GM21526 (cell line): ENCODE data around the gene GRIP2.

Experiments
- ATAC-seq: cut with Tn5 transposase; IDR thresholded peaks from one replicate; pipeline ENCODE4 v1.9.1; 2021; ENCODE audit warnings: moderate library complexity; ENCODE audit not compliant: unreplicated experiment, low FRiP score

Gene GRIP2

GRCh38 chr3:14508505-14508819, 31.7 kb downstream of the GRIP2 start:
- no peak for ATAC-seq

DNA sequence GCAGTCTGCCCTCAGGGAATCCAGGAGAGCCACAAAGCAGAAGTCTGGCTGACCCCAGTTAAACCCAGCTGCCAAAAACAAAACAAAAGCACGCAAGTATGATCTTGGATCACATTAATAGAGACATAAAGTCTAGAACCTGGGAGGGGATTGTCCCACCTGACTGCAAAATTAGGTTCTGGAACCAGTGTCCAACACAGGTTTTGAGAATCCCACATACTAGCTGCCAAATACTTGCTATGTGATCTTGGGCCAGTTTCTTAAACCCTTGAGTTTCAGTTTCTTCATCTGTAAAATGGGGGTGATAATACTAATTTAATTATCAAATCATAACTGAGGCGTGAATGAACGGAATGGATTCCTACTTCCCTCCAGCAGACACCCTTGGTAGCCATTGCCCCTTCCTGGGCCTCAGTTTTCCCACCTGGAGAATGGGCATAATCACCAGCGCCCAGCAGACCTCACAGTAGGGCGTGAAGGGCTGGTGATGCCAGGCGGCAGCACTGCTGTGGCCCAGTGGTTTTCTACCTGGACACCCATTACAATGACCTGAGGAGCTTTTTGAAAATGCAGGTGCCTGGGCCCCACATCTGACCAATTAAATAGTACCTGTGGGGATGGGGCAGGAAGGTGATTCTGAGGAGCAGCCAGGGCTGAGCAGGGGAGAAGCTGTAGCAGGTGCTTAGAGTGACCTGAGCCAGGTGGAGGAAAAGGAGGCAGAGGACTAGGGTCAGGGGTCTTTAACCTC, 32.2 kb downstream of the GRIP2 start:
- no peak for ATAC-seq

DNA sequence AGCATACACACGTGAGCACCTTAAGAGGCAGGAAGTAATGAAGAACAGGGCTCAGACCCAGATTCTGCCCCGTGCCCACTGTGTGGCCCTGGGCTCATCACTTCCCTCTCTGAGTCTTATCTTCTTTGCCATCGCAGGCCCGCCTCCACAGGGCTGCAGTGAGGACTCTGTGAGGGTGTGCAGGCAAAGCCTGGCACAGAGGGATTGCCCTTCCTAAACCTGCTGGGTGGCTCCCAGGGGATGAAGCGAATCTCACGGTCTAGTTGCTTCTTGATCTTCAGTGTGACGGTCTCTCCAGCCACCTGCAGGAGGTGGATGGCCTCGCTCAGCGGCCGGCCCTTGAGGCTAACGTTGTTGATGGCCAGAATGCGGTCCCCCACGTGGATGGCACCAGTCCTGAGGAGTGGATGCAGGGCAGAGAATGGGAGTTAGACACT, 32.8 kb downstream of the GRIP2 start:
- no peak for ATAC-seq

GRCh38 chr3:14506626-14507304, 33.4 kb downstream of the GRIP2 start:
- no peak for ATAC-seq

GRCh38 chr3:14505803-14506500, 34.2 kb downstream of the GRIP2 start:
- ATAC-seq = no peak

DNA sequence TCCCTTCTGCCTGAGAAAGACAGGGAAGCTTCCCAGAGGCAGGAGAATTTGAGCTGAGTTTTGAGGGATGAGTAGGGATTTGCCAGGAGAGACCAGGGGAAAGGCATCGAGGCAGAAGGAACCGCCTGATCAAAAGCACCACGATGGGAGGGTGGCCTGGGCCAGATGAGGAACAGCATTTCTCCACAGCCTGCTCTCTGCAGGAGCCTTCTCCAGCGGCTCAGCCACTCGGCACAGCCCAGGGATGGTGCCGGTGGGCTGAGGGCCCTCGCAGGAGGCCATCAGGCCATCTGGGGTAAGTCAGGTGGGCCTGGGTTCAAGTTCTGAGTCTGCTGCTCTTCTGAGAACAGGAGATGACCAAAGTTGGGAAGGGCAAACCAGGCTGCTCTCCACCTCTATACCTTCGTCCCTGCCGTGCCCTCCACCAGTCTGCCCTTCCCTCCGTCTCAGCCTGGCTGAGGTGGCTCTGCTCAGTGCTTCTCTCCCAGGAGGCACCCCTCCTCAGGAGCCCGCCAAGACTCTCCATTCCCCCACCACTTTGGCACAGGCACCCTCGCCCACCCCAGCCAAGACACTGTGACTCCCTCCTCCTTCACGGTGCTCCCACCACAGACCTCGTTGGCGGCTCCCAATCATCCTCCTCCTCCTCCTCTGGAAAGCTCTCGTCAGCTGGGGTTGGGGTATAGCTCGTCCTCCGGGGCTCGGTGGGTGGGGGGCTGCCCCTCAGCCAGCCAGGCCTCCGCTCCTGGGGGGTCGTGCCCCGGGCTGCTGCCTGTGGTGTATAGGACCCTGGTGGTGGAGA, 34.9 kb downstream of the GRIP2 start:
- ATAC-seq = no peak

- ATAC-seq = no peak
These were observed 36.5 kb downstream of the GRIP2 start for GRCh38 chr3:14503706-14504065.

DNA sequence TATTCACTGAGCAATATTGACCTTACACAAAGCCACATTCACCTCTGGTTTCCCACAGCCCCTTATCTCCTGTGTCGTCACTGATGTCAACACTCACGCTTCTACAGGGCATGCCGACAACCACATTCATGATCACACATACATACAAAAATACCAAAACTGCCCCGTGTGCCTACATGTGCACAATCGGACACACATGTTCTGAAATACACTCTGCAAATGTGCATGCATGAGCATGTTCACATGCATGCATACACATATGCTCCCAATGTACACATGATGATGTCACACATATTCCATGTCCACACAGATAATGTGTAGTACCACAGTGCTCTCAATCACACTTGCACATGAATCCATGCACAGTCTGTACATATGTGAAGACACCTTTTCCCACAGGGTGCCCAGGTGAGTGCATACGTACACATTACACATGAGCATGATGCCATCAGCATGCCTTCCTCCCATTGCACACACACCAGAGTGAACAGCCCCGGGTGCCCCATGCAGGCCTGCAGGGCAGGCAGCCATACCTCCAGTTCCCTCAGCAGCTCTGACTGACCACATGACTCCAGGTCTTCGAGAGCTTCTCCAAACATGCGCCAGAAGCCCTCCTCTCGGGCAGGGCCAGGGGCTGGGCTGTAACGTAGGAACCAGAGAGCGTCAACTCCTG, 37.0 kb downstream of the GRIP2 start:
- ATAC-seq = no peak

GRCh38 chr3:14502472-14502871, 37.7 kb downstream of the GRIP2 start:
- no peak for ATAC-seq

- no peak for ATAC-seq
These were observed 42.8 kb downstream of the GRIP2 start for GRCh38 chr3:14497321-14497720.

DNA sequence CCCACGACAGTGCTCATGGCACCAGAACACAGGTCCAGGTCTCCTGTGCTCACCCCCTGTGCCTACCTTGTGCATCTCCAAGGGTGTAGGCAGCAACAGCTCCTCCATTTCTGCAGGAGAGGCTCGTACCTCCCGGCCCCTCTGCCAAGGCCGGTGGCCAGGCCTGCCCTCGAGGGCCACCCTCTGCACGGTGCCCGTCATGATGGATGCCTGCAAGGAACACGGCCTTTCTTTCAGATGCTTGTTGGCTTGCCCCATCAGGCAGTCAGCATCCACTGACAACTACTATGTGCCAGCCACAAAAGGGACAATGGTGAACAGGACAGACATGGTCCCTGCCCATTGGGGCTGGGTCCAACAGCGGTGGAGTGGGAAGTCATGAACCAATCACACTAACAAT, 43.8 kb downstream of the GRIP2 start:
- ATAC-seq = no peak

GRCh38 chr3:14494973-14495300, 45.2 kb downstream of the GRIP2 start:
- no peak for ATAC-seq

- ATAC-seq = no peak
These were observed 45.7 kb downstream of the GRIP2 start for GRCh38 chr3:14494279-14494972.

GRCh38 chr3:14492948-14493881, 46.9 kb downstream of the GRIP2 start:
- no peak for ATAC-seq

GRCh38 chr3:14491396-14492190, 48.5 kb downstream of the GRIP2 start:
- ATAC-seq = no peak

GRCh38 chr3:14490831-14491230, 49.3 kb downstream of the GRIP2 start:
- no peak for ATAC-seq

DNA sequence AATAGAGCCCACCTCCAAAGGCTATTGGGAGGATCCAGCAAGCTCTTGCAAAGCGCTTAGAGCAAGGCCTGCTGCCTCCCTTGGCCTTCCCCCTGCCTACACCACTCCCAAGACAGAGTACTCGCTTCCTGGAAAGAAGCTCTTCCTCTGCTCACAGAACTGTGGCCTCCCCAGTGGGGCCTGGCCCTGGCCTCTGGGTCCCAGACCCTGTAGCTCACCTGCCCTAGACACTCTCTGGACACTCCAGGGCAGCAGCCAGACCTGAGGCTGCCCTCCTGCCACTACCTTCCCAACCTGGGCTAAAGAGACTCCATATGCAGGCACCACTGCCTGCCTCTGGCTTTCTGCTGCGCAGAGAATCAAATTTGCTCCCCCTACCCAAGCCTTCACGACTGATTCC, 49.9 kb downstream of the GRIP2 start:
- no peak for ATAC-seq

DNA sequence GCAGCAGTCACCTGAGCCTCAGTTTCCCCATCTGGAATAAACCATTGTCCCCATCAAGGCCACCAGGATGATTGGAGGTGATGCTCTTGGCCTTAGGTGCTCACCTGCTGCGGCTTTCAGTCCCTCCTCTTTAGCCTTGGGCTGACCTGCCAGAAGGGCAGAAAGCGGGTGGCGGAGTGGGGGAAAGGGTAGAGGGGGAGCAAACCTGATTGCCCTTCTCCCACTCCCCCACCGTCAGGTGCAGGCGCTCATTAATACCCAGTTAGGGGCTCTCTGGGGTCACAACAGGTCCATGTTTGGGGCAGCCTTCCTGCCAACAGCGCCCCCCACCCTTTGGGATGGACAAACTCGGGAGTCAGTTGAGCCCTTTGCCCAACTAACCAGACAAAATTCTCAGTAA, 50.5 kb downstream of the GRIP2 start:
- no peak for ATAC-seq
